Endothelial cell (in vitro differentiated cells): Measurements from ENCODE around the gene AHSG. TPM values are rescaled to one million over a fixed set of nuclear protein-coding genes. Genes with fewer than 3 reads are reported as not detected.

Source experiments
- DNase-seq: peaks from one replicate; pipeline ENCODE4 v3.0.0; 2021; ENCODE audit warnings: low spot score
- H3K27ac Mint-ChIP-seq: one replicate; pipeline ENCODE4 v1.8.0; 2021; ENCODE audit warnings: mixed read lengths, inconsistent platforms; ENCODE audit not compliant: unreplicated experiment
- H3K27me3 Mint-ChIP-seq: one replicate; pipeline ENCODE4 v1.8.0; 2021; ENCODE audit warnings: mild to moderate bottlenecking, moderate library complexity, mixed read lengths, inconsistent platforms; ENCODE audit not compliant: unreplicated experiment
- H3K36me3 Mint-ChIP-seq: one replicate; pipeline ENCODE4 v1.8.0; 2021; ENCODE audit warnings: mild to moderate bottlenecking, low read depth, mixed read lengths, inconsistent platforms; ENCODE audit not compliant: unreplicated experiment
- H3K4me1 Mint-ChIP-seq: one replicate; pipeline ENCODE4 v1.8.0; 2021; ENCODE audit warnings: mild to moderate bottlenecking, mixed read lengths, inconsistent platforms; ENCODE audit not compliant: unreplicated experiment
- H3K4me3 Mint-ChIP-seq: one replicate; pipeline ENCODE4 v1.8.0; 2021; ENCODE audit warnings: mild to moderate bottlenecking, mixed read lengths, inconsistent platforms; ENCODE audit not compliant: unreplicated experiment
- H3K9me3 Mint-ChIP-seq: one replicate; pipeline ENCODE4 v1.8.0; 2021; ENCODE audit warnings: mixed read lengths, inconsistent platforms; ENCODE audit not compliant: unreplicated experiment
- total RNA-seq: library from RNA; stranded (reverse); fragmentation: NEBNext Ultra II Directional; extraction: Animal tissue kit (Norgen Biotek cat#: 25700); gene quantifications from one replicate; pipeline ENCODE4 v1.2.1, GENCODE V29; 2021; ENCODE audit not compliant: unreplicated experiment
- TF ChIP-seq, protein P1 (sequence below): fragments of 200-600 bp; sonication (generic); IDR thresholded peaks from one replicate; pipeline ENCODE4 v1.5.0; 2021; ENCODE audit warnings: antibody characterized with exemption; ENCODE audit not compliant: unreplicated experiment

The AHSG gene
- total RNA-seq, 1 donor from 2014 or later: not detected

DNA sequence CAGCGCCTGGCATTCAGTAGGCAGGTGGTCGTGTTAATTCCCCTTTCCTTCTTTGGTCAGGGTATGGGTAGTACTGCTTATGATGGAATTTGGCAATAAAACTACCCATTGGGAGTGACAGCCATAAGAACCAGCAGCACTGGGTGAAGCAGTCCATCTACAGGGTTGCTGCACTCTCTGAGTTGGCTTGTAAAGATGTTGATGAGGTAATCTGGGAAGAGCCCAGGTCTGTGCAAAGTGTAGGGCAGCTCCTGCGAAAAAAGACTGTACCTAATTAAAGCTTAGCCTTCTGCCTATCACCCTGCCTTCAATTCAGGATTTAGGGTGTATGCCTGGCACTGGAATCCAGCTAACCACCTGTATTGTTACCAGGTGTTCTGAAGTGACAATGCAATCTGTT, 22.7 kb downstream of the AHSG start:
- Mint-ChIP-seq H3K4me1 (peaks cover 5% of the 10 kb centered on the region), H3K9me3 (no peaks in the 10 kb centered on the region), H3K36me3 (no peaks in the 10 kb centered on the region), H3K27ac (no peak overlapping the region), H3K4me3 (no peak overlapping the region), H3K27me3 (peaks cover 4% of the 10 kb centered on the region)
- TF ChIP-seq, protein P1, sequence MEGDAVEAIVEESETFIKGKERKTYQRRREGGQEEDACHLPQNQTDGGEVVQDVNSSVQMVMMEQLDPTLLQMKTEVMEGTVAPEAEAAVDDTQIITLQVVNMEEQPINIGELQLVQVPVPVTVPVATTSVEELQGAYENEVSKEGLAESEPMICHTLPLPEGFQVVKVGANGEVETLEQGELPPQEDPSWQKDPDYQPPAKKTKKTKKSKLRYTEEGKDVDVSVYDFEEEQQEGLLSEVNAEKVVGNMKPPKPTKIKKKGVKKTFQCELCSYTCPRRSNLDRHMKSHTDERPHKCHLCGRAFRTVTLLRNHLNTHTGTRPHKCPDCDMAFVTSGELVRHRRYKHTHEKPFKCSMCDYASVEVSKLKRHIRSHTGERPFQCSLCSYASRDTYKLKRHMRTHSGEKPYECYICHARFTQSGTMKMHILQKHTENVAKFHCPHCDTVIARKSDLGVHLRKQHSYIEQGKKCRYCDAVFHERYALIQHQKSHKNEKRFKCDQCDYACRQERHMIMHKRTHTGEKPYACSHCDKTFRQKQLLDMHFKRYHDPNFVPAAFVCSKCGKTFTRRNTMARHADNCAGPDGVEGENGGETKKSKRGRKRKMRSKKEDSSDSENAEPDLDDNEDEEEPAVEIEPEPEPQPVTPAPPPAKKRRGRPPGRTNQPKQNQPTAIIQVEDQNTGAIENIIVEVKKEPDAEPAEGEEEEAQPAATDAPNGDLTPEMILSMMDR: no peak
- no peak for DNase-seq

- Mint-ChIP-seq H3K27me3 (peaks cover 4% of the 10 kb centered on the region), H3K27ac (no peak overlapping the region), H3K4me1 (no peaks in the 10 kb centered on the region), H3K36me3 (no peaks in the 10 kb centered on the region), H3K4me3 (no peak overlapping the region), H3K9me3 (no peaks in the 10 kb centered on the region)
- TF ChIP-seq, protein P1: no peak
- no peak for DNase-seq
Measured at GRCh38 chr3:186636536-186636935, 23.7 kb downstream of the AHSG start.

- no peak for DNase-seq
- TF ChIP-seq, protein P1: no peak
- Mint-ChIP-seq H3K36me3 (no peaks in the 10 kb centered on the region), H3K4me1 (no peaks in the 10 kb centered on the region), H3K9me3 (no peaks in the 10 kb centered on the region), H3K4me3 (no peak overlapping the region), H3K27me3 (peaks cover 4% of the 10 kb centered on the region), H3K27ac (no peak overlapping the region)
Measured at GRCh38 chr3:186637686-186638085, 24.8 kb downstream of the AHSG start.

GRCh38 chr3:186638259-186638658, 25.4 kb downstream of the AHSG start:
- no peak for DNase-seq
- no peak overlapping the region for H3K27ac Mint-ChIP-seq
- TF ChIP-seq, protein P1: no peak
- H3K9me3 Mint-ChIP-seq: no peaks in the 10 kb centered on the region
- no peaks in the 10 kb centered on the region for H3K4me1 Mint-ChIP-seq
- H3K36me3 Mint-ChIP-seq: no peaks in the 10 kb centered on the region
- no peak overlapping the region for H3K4me3 Mint-ChIP-seq
- H3K27me3 Mint-ChIP-seq: peaks cover 4% of the 10 kb centered on the region

GRCh38 chr3:186639778-186640472, 27.1 kb downstream of the AHSG start, which contains the start of gene FETUB:
TSS of gene FETUB (plus strand) at chr3:186640399. CDS start at chr3:186640461, 62 bp downstream.
- TF ChIP-seq, protein P1: no peak
- Mint-ChIP-seq H3K4me1 (no peaks in the 10 kb centered on the region), H3K4me3 (no peak within 1 kb of the TSS), H3K27ac (no peak within 1 kb of the TSS), H3K36me3 (no peaks in the 10 kb centered on the region), H3K27me3 (peaks cover 4% of the 10 kb centered on the region), H3K9me3 (no peaks in the 10 kb centered on the region)
- no peak for DNase-seq
